Endometrial microvascular endothelial cells (primary cell): Measurements from ENCODE around the gene ZNF99. TPM values are rescaled to one million over a fixed set of nuclear protein-coding genes. Genes with fewer than 3 reads are reported as not detected.
"Not testable (repeated sequence)": the region's sequence is repeated elsewhere in the genome, so short reads cannot be mapped to it uniquely, and the experiment has no call there.

Experiments
- in situ Hi-C: cut with HindIII; loops from 2 replicates; pipeline ENCODE4 v1.10.0; 2017; ENCODE audit warnings: low sequenced_read_pairs, low pct_unique_long_range_greater_than_20kb; ENCODE audit errors: inconsistent ontology term
- total RNA-seq: library from RNA; depleted of rRNA; stranded (reverse); fragments of >200 nt; gene quantifications from one replicate; pipeline ENCODE4 v1.2.3, GENCODE V29; 2015; ENCODE audit errors: inconsistent ontology term

Gene ZNF99
- not detected for total RNA-seq

- in situ Hi-C loops = no loop called here
Measured at GRCh38 chr19:22783651-22784410, at the start of gene ZNF99. ZNF99 (minus strand) TSS chr19:22784151; CDS start chr19:22784016, 135 bp downstream.

GRCh38 chr19:22832031-22832762 lies 48.2 kb upstream of the ZNF99 start, which contains the start of gene ZNF723:
ZNF723 (plus strand) TSS chr19:22832291; CDS start chr19:22832380, 89 bp downstream.
- in situ Hi-C loops = no loop called here

- in situ Hi-C loops = no loop called here
Measured at GRCh38 chr19:22831211-22831610, 47.3 kb upstream of the ZNF99 start.

- in situ Hi-C loops = no loop called here
Measured at GRCh38 chr19:22814124-22814523, 30.2 kb upstream of the ZNF99 start.

- in situ Hi-C loops = no loop called here
Measured at GRCh38 chr19:22807061-22807835, 23.3 kb upstream of the ZNF99 start.

- in situ Hi-C loops = no loop called here
Measured at GRCh38 chr19:22806418-22806817, 22.5 kb upstream of the ZNF99 start.

GRCh38 chr19:22797040-22797439 lies 13.1 kb upstream of the ZNF99 start:
- in situ Hi-C loops = no loop called here

GRCh38 chr19:22792863-22793262 lies 8.9 kb upstream of the ZNF99 start:
- in situ Hi-C loops = not testable (repeated sequence)

- in situ Hi-C loops = no loop called here
Measured at GRCh38 chr19:22735911-22736645, 47.9 kb downstream of the ZNF99 start.

GRCh38 chr19:22733691-22734090 lies 50.3 kb downstream of the ZNF99 start:
- in situ Hi-C loops = no loop called here

GRCh38 chr19:22728214-22728613 lies 55.7 kb downstream of the ZNF99 start:
- in situ Hi-C loops = not testable (repeated sequence)

- in situ Hi-C loops = not testable (repeated sequence)
Measured at GRCh38 chr19:22721533-22721932, 62.4 kb downstream of the ZNF99 start.

- in situ Hi-C loops = no loop called here
Measured at GRCh38 chr19:22708983-22709382, 75.0 kb downstream of the ZNF99 start.

GRCh38 chr19:22703096-22703495 lies 80.9 kb downstream of the ZNF99 start:
- in situ Hi-C loops = not testable (repeated sequence)

GRCh38 chr19:22702661-22703060 lies 81.3 kb downstream of the ZNF99 start:
- in situ Hi-C loops = not testable (repeated sequence)
